Spleen (tissue), 7 donors: ENCODE results near the gene PRRG2.
A peak's percentile ranks its signal among the peaks of the same experiment; 100 is the strongest.

ENCODE experiments used
- POLR2A ChIP-seq, 3 donors: fragments of 450-650 bp; IDR thresholded peaks; one replicate each; pipeline ENCODE4 v1.5.1; 2017; ENCODE audit warnings: antibody characterized with exemption in 3 of 3, mild to moderate bottlenecking in 1 of 3
- POLR2AphosphoS5 ChIP-seq, 3 donors: sonication (generic); formaldehyde crosslinking; IDR thresholded peaks; one replicate each; pipeline ENCODE4 v1.5.1; 2017; ENCODE audit warnings: antibody characterized with exemption in 3 of 3
- TF ChIP-seq, protein P1 (sequence below), 11 experiments: fragments of 200-600 bp in 7 of 11; fragments of 450-650 bp in 4 of 11; sonication (generic) in 4 of 11; IDR thresholded peaks in 8 of 11; conservative IDR thresholded peaks in 3 of 11; 1 replicate in 7 of 11; 2 replicates in 4 of 11; pipeline versions ENCODE4 v1.4.0 to v1.8.0; 2016 to 2021; ENCODE audit warnings: antibody characterized with exemption in 11 of 11, inconsistent platforms in 4 of 11, mild to moderate bottlenecking in 1 of 11
- donor health status: DM: no; HTN: no; CAD: no; lungs with moderate emphysema.
- donor health status: DM: no; HTN: no; CAD: no.
- donor health status: DM: no; HTN: no; CAD: no.

GRCh38 chr19:49591731-49592485 lies 10.8 kb downstream of the PRRG2 start:
- TF ChIP-seq, protein P1, sequence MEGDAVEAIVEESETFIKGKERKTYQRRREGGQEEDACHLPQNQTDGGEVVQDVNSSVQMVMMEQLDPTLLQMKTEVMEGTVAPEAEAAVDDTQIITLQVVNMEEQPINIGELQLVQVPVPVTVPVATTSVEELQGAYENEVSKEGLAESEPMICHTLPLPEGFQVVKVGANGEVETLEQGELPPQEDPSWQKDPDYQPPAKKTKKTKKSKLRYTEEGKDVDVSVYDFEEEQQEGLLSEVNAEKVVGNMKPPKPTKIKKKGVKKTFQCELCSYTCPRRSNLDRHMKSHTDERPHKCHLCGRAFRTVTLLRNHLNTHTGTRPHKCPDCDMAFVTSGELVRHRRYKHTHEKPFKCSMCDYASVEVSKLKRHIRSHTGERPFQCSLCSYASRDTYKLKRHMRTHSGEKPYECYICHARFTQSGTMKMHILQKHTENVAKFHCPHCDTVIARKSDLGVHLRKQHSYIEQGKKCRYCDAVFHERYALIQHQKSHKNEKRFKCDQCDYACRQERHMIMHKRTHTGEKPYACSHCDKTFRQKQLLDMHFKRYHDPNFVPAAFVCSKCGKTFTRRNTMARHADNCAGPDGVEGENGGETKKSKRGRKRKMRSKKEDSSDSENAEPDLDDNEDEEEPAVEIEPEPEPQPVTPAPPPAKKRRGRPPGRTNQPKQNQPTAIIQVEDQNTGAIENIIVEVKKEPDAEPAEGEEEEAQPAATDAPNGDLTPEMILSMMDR (IDR thresholded peaks at IDR 0.05 in 8 of 11, conservative IDR thresholded peaks at IDR 0.05 in 3 of 11) = no peak
- TF ChIP-seq POLR2AphosphoS5 (IDR thresholded peaks at IDR 0.05) = peak in 1 of 3 donors; percentile 17
- no peak for TF ChIP-seq POLR2A (IDR thresholded peaks at IDR 0.05)
